ENCODE results near the gene ZNF691.

Gene ZNF691

DNA sequence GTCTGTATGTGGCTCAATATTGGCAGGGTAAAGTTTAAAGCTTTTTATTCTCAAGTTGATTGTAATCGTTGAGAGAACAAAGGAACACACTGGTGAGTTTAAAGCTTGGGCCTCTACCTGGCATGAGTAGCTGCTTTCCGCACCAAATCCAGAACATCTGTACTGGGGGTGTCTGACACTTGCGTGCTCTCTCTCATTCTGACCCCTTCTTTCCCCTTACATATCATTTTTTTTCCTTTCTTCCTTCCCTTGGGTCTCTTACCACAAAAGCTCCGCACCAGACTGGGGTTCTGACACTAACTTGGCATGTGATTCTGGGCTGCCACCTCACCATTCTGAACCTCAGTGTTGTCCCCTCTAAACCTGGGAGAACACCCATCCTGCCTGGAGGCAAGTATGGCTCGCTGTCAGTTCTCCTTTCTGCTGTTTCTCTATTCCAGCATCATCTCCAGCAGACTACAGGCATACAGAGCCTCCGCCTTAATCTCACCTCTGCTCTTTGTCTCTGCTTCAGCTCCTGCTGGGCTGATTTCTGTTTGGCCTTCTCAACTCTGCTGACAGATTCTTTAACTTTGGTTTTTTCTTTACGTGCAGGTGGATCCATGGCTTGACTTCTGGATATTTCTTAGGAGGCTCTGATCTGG, 30.4 kb upstream of the ZNF691 start:
- TF ChIP-seq, protein P1, sequence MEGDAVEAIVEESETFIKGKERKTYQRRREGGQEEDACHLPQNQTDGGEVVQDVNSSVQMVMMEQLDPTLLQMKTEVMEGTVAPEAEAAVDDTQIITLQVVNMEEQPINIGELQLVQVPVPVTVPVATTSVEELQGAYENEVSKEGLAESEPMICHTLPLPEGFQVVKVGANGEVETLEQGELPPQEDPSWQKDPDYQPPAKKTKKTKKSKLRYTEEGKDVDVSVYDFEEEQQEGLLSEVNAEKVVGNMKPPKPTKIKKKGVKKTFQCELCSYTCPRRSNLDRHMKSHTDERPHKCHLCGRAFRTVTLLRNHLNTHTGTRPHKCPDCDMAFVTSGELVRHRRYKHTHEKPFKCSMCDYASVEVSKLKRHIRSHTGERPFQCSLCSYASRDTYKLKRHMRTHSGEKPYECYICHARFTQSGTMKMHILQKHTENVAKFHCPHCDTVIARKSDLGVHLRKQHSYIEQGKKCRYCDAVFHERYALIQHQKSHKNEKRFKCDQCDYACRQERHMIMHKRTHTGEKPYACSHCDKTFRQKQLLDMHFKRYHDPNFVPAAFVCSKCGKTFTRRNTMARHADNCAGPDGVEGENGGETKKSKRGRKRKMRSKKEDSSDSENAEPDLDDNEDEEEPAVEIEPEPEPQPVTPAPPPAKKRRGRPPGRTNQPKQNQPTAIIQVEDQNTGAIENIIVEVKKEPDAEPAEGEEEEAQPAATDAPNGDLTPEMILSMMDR (IDR thresholded peaks at IDR 0.05) = no peak

DNA sequence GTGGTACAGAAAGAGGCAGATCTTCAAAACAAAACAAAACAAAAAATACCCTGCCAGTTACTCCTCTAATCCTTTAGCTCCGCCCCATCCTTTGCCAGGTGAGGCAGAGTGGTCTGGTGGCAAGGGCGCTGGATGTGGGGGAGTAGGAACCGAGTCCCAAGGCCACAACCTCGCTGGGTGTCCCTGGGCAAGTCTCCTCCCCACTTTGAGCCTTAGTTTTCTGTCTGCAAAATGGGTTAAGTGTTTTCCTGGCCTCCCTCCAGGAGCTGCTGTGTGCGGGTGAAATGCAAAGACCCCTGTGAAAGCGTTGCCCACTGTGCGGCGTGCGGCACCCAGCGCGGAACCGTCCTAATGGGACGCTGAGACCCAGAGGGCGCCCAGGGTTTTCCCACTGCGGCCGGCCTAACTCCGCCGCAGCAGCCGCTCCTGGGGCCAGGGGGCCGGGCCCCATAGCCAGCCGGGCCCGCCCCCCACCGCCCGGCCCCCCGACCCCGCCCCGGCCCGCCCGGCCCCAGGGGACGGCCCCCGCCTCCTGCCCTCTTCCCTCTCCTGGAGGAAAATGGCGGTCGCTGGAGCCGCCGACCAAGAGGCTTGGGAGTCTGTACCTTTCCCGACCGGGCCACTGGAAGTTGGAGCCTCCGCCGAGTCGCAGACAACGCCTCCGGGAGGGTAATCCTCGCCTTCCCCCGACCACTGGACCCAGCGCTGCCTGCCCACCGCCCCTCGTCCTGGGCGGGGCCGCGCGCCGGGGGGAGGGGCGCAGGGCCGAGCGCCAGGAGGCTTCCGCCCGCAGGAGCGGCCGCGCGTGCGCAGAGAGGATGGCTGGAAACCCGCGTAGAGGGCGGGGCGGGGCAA, 29.6 kb upstream of the ZNF691 start, which contains the start of the genes ERMAP and SVBP:
ERMAP (plus strand) TSS at position 538 of the 855 bp plus-strand sequence. CDS start 13,327 bp downstream, outside the sequence.
SVBP (minus strand) TSS at position 813 of the 855 bp plus-strand sequence. CDS start 853 bp downstream, outside the sequence.
- TF ChIP-seq, protein P1 (IDR thresholded peaks at IDR 0.05) = no peak

DNA sequence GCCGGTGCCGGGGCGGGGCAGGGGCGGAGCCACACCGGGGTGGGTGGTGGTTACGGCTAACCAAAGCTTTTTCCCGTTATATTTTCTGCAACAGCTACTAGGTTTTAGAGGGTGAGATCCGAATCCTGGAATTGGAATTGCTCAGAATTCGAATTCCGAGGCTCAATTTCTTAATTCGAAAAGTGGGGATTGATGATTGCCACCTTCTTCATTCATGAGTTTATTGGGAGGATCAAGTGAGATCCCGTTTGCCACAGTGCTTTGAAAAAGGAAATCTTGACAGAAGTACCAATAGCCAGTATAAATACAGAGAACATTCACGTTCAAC, 29.0 kb upstream of the ZNF691 start:
- TF ChIP-seq, protein P1 (IDR thresholded peaks at IDR 0.05) = no peak

DNA sequence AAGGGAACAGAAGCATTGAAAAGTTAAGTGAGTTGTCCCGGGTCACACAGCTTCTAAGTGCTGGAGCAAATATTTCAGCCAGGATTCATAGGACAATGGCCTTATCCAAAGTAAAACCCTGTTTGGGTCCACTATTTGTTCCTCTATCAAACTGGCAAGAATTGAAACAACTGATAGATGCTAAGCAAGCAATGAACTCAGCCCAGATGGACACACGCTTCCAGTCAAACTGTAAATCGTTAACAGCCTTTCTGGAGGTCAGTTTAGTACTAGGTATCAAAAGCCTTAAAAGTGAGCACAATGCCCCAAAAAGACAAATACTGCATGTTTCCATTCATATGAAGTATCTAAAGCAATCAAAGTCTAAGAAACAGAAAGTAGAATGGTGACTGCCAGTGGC, 28.4 kb upstream of the ZNF691 start:
- TF ChIP-seq, protein P1 (IDR thresholded peaks at IDR 0.05) = no peak

DNA sequence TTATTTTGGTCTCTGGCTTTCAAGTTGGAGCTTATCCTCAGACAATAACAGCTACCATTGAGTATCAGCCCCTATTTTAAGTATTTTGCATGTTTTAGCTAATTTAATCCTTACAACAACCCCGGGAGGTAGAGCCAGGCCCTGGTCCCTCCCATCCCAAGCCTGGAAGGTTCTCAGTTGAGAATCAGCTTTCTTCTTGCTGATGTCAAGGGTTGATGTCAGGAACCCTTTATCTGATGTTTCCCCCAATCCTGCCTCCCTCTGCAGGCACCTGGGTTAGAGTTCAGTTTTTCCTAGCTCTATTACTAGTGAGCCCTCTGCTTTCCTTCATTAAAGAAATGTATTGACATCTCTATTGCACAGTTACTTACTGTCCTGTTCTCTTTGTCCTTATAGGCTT, 25.6 kb upstream of the ZNF691 start:
- TF ChIP-seq, protein P1 (IDR thresholded peaks at IDR 0.05) = no peak

DNA sequence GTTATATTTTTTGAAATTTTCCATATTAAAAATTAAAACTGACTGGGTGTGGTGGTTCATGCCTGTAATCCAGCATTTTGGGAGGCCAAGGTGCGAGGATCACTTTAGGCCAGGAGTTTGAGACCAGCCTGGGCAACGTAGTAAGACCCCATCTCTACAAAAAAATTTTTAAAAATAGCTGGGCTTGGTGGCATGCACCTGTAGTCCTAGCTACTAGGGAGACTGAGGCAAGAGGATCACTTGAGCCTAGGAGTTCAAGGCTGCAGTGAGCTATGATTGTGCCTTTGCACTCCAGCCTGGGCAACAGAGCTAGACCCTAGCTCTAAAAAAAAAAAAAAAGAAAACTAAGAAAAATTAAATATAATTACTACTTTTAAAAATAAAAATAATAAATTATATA, 24.7 kb upstream of the ZNF691 start:
- TF ChIP-seq, protein P1 (IDR thresholded peaks at IDR 0.05) = no peak

DNA sequence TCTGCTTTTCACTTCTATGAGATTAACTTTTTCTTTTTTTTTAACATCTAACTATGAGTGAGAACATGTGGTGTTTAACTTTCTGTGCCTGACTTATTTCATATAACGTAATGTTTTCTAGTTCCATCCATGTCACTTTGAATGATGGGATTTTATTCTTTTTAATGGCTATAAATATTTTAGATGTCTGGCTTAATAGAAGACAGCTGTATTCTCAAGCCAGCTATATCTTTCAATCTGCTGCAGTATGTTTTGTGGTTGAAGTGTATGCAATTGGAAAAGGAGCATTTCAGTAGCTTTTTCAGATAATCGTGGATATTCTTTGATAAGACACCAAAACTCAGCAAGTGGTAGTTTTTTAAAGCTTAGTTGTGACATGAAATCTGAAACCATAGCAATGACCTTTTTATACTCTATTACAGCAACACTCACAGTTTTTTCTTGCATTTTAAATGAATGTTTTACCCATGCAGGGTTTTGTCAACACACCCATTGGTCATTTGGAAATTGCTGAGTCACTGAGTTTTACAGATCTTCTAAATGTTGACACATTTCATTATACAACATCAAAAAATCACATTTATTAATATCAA, 23.5 kb upstream of the ZNF691 start:
- TF ChIP-seq, protein P1 (IDR thresholded peaks at IDR 0.05) = no peak
